CD4-positive, alpha-beta T cell treated with Interleukin-17A for 1 hour (primary cell): ENCODE results near the gene SAG.
"Not testable (repeated sequence)": the region's sequence is repeated elsewhere in the genome, so short reads cannot be mapped to it uniquely, and the experiment has no call there.

Experiments used
- DNase-seq: peaks from one replicate; pipeline ENCODE4 v3.0.0-alpha.2; 2020

The SAG gene

GRCh38 chr2:233334915-233335314, 27.3 kb downstream of the SAG start:
- DNase-seq, result no peak

- DNase-seq, result not testable (repeated sequence)
Measured at GRCh38 chr2:233336091-233336490, 28.5 kb downstream of the SAG start.

DNA sequence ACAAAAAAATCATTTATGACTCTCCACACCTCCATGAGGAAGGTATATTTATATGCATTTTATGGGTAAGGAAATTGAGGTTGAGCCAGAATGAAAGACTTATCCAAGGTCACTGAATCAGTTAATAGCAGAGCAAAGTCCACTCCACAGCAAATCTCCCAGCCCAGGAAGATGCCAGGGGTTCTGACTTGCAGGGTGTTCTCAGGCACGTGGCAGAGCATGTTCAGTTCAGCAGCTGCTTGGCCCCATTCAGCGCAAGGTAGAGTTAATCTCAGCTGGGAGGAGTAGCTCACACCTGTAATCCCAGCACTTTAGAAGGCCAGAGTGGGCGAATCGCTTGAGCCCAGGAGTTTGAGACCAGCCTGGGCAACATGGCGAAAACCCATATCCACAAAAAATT, 28.9 kb downstream of the SAG start:
- DNase-seq, result no peak

- DNase-seq, result no peak
Measured at GRCh38 chr2:233338046-233338445, 30.4 kb downstream of the SAG start.

GRCh38 chr2:233338812-233339368, 31.3 kb downstream of the SAG start:
- DNase-seq, result no peak

- DNase-seq, result no peak
Measured at GRCh38 chr2:233339427-233339826, 31.8 kb downstream of the SAG start.

DNA sequence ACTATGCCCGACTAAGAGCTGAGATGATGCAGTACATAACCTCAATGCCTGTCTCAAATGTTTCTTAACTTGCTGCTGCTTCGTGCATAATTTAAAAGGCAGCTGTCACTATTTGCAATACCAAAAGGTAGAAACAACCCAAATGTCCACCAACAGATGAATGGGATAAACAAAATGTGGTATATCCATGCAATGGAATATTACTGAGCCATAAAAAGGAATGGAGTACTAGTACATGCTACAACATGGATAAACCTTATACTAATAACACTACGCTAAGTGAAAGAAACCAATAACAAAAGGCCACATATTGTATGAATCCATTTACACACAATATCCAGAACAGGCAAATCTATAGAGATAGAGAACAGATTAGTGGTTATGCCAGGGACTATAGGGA, 33.7 kb downstream of the SAG start:
- no peak for DNase-seq

- no peak for DNase-seq
Measured at GRCh38 chr2:233342301-233342700, 34.7 kb downstream of the SAG start.

DNA sequence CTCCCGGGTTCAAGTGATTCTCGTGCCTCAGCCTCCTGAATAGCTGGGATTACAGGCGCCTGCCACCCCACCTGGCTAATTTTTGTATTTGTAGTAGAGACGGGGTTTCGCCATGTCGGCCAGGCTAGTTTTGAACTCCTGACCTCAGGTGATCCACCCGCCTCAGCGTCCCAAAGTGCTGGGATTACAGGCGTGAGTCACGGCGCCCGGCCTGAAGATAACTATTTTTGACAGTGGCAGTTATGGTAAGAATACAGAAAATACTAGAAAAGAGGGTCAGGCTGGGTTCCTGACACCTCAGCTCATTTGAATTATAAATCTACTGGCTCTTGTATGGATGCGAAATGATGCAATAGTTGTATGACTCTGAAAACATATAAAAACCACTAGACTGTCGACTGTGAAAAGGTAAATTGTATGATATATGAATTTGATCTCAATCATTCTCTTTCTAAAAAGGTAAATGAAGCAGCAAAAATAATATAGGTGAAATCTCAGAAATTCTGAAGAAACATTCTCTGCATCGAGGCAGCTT, 35.6 kb downstream of the SAG start:
- DNase-seq, result no peak

- DNase-seq, result no peak
Measured at GRCh38 chr2:233346376-233346775, 38.8 kb downstream of the SAG start.

- DNase-seq, result no peak
Measured at GRCh38 chr2:233346930-233347329, 39.3 kb downstream of the SAG start.

DNA sequence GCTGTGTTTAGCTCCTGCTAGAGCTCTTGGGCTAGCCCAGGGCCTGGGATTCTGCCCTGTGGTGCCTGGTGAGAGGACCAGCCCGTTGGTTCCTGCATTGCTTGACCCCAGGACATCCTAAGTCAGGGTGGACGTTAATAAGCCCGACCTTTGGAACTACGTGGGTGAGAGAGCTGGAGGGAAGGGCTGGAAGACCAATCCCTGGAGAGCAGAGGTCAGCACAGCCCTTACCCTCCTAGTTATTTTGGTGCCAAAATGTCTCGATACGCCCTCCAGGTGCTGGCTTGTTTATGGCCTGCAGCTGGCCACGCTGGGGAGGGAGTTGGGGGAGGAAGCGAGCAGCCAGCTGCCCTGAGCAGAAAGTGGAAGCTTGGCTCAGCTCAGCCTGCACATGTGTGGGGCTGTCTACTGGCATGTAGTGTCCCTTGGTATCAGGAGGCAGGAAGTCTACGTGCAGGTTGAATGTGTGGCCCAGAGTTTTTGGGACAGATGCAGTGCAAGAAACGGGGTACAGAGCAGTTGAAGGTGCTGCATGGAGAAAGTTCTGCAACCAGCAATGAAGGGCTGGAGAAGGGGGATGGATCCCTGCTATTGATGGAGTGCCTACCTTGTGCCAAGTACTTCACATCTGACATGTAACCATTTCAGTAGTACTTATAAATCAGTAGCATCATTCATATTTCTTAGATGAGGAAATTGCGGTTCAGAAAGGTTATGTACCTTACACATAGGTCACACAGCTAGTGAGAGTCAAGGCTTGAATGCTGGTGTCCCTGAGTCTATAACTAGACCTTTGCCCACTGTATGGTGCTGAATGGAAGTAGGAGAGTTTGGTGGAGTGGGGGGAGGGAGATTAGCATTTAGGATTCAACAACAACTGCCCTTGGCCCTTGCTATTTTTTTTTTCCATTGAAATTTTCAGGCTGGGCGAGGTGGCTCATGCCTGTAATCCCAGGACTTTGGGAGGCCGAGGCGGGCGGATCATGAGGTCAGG, 41.7 kb downstream of the SAG start:
- no peak for DNase-seq

DNA sequence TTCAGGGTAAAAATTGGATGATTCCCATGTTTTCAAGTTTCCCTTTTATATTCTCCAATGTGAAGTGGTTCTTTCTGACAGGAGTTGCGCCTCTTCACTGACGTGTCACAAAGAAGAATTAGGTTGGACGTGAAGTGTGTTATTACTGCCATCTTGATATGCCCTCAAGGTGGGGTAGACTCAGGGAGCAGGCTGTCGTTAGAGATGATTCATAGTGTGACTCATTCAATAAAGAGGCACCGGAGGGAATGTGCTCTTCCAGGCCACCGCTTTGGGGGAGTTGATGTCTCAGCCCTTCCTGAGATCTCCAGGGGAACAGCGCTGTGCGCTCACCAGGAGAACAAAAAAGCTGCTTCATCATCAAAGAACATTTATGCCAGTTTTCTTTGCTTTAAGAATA, 43.1 kb downstream of the SAG start:
- no peak for DNase-seq

GRCh38 chr2:233351423-233351822, 43.8 kb downstream of the SAG start:
- no peak for DNase-seq

- DNase-seq, result no peak
Measured at GRCh38 chr2:233352141-233352842, 44.7 kb downstream of the SAG start.

DNA sequence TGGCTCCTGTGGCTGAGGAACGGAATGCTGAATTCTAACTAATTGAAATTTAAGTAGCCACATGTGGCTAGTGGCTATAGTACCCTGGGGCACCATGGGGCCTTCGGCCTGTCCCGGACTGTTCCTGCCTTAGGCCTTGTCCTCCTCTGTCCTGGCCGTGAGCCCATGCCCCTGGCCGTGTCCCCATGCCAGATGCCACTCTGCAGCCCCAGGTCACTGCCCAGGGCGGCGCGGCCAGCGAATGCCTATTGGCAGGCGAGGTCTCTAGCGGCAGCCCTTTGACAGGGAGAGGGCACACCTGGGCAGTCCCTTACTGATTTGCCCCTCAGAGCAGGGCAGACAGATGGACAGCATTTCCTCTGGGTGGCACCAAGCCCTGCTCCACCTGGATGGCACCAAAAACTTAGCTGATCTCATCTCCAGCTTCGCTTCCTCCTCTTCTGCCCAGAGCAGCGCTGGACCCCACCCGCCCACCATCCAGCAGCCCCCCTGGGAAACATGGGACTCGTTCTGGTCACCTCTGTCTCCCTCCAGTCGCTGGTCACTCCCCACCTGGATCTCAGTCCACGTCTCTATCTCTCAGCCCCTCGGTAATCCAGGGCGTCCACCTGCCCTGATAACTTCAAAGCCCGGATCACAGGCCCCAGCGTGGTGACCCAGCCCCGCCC, 45.6 kb downstream of the SAG start:
- DNase-seq, result no peak

DNA sequence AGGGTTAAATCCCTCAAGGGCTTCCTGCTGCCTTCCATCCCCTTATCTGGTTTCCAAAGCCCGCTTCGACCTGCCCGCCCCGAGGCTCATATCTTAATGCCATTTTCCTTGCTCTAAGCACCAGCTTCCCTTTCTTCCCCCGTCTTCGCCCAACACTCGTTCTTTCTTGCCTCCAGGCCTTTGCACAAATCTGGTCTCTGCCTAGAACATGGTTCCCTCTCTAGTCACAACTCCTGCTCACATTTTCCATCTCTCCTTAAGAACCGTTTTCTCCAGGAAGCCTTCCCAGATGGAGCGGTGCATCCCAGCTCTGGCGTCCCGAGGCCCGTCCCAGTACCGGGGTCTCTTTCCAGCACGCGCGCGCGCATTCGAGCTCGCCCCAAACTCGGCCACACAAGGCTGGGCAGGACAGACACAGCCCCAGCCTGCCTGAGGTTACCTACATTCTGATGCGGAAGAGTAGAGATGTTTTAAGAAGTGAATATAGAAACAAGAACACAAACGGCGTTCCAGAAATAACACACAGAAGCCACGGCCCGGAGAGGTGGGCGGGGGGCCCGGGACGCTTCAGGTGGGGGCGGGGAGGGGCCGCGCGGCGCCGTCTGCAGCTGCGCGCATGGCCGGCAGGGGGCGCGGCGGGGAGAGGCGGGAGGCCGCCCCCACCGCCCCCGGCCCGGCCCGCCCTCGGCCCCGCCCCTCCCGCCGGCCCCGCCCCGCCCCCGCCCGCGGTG, 46.3 kb downstream of the SAG start, which contains the start of gene DGKD:
Gene DGKD, plus strand, starts transcription at position 726 of the 731 bp plus-strand sequence. CDS start 25 bp downstream, outside the sequence.
- DNase-seq, result peak; percentile 77

- no peak for DNase-seq
Measured at GRCh38 chr2:233354500-233354924, 46.9 kb downstream of the SAG start.

DNA sequence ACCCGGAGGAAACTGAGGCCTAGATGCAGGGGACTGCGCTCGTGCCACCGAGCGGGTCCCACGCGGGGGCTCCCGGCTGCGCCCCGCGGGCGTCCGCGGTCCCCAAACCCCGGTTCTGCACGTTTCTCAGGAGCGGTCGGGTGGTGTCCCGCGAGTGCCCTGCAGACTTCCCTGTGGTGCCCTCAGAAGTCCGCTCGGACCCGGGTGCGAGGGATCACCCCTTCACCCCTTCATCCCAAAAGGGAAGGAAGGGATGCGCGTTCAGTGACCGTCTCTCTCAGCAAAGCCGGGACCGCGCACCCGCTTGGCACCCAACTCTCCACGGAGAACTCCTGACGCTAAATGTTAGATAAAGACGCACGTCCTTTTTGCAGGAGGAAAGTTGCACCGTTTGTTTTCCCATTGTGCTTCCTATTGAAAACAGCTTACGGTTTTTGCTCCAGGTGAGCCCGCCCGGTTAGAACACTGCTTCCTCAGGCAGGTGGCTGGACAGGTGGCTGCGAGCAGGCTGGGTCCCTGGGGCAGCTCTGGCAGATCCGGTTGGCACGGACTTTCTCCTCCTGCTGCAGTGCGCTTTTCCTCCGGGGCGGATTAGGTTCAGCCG, 47.5 kb downstream of the SAG start:
- DNase-seq, result no peak

GRCh38 chr2:233355916-233356315, 48.3 kb downstream of the SAG start:
- no peak for DNase-seq

- DNase-seq, result no peak
Measured at GRCh38 chr2:233356546-233357308, 49.1 kb downstream of the SAG start.
